A549 treated with dexamethasone at 1 μM for 4 hours (cell line): ENCODE data around the gene KRT37. TPM values are rescaled to one million over a fixed set of nuclear protein-coding genes. Genes with fewer than 3 reads are reported as not detected.

Experiments
- total RNA-seq: library from RNA; stranded (reverse); fragments of 200-300 nt; extraction: Qiagen RNA extraction; gene quantifications from 5 replicates; pipeline ENCODE4 v1.2.3, GENCODE V29; 2022

The KRT37 gene
- not detected in 5 replicates for total RNA-seq

DNA sequence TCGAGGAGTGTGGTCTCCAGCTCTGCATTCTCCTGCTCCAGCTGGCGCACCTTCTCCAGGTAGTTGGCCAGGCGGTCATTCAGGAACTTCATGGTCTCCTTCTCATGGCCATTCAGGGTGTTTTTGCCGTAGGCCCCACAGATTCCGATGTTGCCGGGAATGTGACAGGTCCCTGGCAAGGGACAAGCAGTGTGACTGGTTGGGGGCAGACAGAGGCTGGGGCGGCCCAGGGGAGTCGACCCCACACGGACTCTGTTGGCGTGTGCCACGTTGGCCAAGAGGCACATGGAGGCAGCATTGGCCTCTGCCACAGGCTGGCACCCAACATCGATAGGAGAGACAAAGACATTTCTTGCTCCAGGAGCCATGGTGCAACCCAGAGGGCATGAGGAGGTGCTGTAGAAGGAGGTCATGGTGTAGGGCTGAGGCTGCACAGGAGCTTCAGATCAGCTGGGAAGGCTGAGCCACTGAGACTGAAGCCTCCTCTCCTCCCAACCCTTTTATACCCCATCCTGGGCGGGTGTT, at the start of gene KRT37:
KRT37 (minus strand) TSS at position 475 of the 525 bp plus-strand sequence; CDS start at position 413, 62 bp downstream.

DNA sequence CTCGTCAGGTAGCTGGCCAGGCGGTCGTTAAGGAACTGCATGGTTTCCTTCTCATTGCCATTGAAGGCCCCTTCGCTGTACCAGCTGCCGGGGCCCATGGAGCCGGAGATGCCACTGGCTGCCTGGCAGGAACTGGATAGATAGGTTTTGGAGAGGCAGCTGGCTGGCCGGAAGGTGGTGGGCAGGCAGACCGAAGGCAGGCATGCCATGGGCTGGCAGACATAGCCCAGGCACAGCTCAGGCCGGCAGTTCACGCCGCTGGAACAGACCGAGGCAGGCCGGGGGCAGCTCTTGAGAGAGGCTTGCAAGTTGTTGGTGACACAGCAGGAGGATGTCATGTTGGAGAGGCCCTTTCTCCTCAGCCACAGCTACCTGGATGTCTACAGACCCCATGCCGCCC, 42.6 kb upstream of the KRT37 start, which contains the start of gene KRT32:
KRT32 (minus strand) TSS at position 399 of the 400 bp plus-strand sequence; CDS start at position 338, 61 bp downstream.

DNA sequence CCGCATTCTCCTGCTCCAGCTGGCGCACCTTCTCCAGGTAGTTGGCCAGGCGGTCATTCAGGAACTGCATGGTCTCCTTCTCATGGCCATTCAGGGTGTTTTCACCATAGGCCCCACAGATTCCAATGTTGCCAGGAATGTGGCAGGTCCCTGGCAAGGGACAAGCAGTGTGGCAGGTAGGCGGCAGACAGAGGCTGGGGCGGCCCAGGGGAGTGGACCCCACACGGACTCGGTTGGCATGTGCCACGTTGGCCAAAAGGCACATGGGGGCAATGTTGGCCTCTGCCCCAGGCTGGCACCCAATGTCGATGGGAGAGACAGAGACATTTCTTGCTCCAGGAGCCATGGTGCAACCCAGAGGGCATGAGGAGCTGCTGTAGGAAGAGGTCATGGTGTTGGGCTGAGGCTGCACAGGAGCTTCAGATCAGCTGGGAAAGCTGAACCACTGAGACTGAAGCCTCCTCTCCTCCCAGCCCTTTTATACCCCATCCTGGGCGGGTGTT, 16.2 kb upstream of the KRT37 start, which contains the start of gene KRT38:
KRT38 (minus strand) TSS at position 453 of the 503 bp plus-strand sequence; CDS start at position 391, 62 bp downstream.

DNA sequence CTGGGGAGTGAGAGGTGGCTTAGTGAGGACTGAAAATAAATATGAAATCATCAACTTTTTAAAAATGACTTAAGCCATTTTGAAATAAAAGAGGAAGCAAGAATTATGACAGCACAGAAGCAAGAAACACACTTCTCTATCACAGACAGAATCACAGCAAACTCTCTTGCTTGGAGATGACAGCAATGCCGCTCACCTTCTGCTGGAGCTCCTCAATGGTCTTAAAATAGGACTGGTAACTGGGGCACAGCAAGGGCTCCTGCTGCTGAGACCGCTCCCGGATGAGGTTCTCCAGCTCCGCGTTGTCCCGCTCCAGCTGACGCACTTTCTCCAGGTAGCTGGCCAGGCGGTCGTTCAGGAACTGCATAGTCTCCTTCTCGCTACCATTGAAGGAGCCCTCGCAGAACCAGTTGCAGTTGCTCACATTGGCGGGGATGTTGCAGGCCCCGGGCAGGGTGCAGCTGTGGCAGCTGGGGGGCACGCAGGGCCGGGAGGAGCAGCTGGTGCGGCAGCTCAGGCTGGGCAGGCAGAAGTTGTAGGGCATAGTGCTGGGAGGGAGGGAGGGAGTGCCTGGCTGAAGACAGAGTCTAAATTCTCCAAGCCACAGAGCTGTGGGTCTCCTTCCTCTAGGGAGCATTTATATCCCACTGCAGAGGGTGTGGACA, 27.3 kb downstream of the KRT37 start, which contains the start of gene KRT31:
KRT31 (minus strand) TSS at position 613 of the 665 bp plus-strand sequence; CDS start at position 544, 69 bp downstream.

DNA sequence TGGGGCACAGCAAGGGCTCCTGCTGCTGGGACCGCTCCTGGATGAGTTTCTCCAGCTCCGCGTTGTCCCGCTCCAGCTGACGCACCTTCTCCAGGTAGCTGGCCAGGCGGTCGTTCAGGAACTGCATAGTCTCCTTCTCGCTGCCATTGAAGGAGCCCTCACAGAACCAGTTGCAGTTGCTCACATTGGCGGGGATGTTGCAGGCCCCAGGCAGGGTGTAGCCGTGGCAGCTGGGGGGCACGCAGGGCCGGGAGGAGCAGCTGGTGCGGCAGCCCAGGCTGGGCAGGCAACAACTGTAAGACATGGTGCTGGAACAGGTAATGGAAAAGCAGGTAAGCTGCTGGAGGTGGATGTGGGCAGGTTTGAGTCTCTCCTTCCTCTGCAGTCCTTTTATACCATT, 42.4 kb downstream of the KRT37 start, which contains the start of gene KRT34:
KRT34 (minus strand) TSS at position 364 of the 400 bp plus-strand sequence; CDS start at position 304, 60 bp downstream.

Other genes with a start within 250 kb of the KRT37 start
- gene KRTAP4-2, start 246.4 kb downstream of the KRT37 start, total RNA-seq: not detected in 5 replicates
- gene KRTAP4-1, start 239.7 kb downstream of the KRT37 start, total RNA-seq: 0.14 to 0.25 TPM (median 0.24 TPM) in 3 of 5 replicates, not detected in the others
- not detected in 5 replicates for gene KRTAP9-1, start 234.7 kb downstream of the KRT37 start, total RNA-seq
- gene KRTAP9-2, start 197.9 kb downstream of the KRT37 start, total RNA-seq: not detected in 5 replicates
- gene KRTAP9-3, start 192.1 kb downstream of the KRT37 start, total RNA-seq: not detected in 5 replicates
- not detected in 5 replicates for gene KRTAP9-8, start 186.6 kb downstream of the KRT37 start, total RNA-seq
- gene KRTAP9-4, start 174.9 kb downstream of the KRT37 start, total RNA-seq: not detected in 5 replicates
- not detected in 5 replicates for gene KRTAP9-9, start 169.2 kb downstream of the KRT37 start, total RNA-seq
- not detected in 5 replicates for gene KRTAP9-6, start 159.2 kb downstream of the KRT37 start, total RNA-seq
- gene KRTAP9-7, start 148.9 kb downstream of the KRT37 start, total RNA-seq: not detected in 5 replicates
- gene KRTAP29-1, start 121.7 kb downstream of the KRT37 start, total RNA-seq: not detected in 5 replicates
- gene KRTAP16-1, start 115.3 kb downstream of the KRT37 start, total RNA-seq: not detected in 5 replicates
- gene KRTAP17-1, start 108.9 kb downstream of the KRT37 start, total RNA-seq: not detected in 5 replicates
- gene KRT33A, start 73.8 kb downstream of the KRT37 start, total RNA-seq: not detected in 5 replicates
- not detected in 5 replicates for gene KRT33B, start 54.8 kb downstream of the KRT37 start, total RNA-seq
- 0.18 to 0.53 TPM (median 0.21 TPM) in 5 replicates for gene KRT34, start 42.3 kb downstream of the KRT37 start, total RNA-seq
- gene KRT31, start 27.0 kb downstream of the KRT37 start, total RNA-seq: 0.05 TPM in 1 of 5 replicates, not detected in the others
- not detected in 5 replicates for gene KRT38, start 16.4 kb upstream of the KRT37 start, total RNA-seq
- gene KRT32, start 42.8 kb upstream of the KRT37 start, total RNA-seq: 0.05 to 0.07 TPM (median 0.06 TPM) in 3 of 5 replicates, not detected in the others
- gene KRT35, start 56.6 kb upstream of the KRT37 start, total RNA-seq: not detected in 5 replicates
- 0.06 TPM in 1 of 5 replicates, not detected in the others for gene KRT36, start 65.3 kb upstream of the KRT37 start, total RNA-seq
- gene KRT13, start 81.0 kb upstream of the KRT37 start, total RNA-seq: 0.11 to 0.51 TPM (median 0.18 TPM) in 5 replicates
- gene KRT15, start 94.3 kb upstream of the KRT37 start, total RNA-seq: 2.3 to 4.1 TPM (median 2.9 TPM) in 5 replicates
- 38.1 to 58.6 TPM (median 50.5 TPM) in 5 replicates for gene KRT19, start 103.7 kb upstream of the KRT37 start, total RNA-seq
- not detected in 5 replicates for gene KRT9, start 147.5 kb upstream of the KRT37 start, total RNA-seq
- 0.05 to 0.14 TPM (median 0.11 TPM) in 4 of 5 replicates, not detected in the other for gene KRT14, start 162.3 kb upstream of the KRT37 start, total RNA-seq
- 0.83 to 1.5 TPM (median 1.4 TPM) in 5 replicates for gene KRT16, start 188.2 kb upstream of the KRT37 start, total RNA-seq
- gene KRT17, start 200.0 kb upstream of the KRT37 start, total RNA-seq: 0.63 to 1.8 TPM (median 0.79 TPM) in 5 replicates